HG03460 (cell line): ENCODE results near the gene IQGAP2.
"Not testable (repeated sequence)": the region's sequence is repeated elsewhere in the genome, so short reads cannot be mapped to it uniquely, and the experiment has no call there.

Source experiments
- ATAC-seq: cut with Tn5 transposase; IDR thresholded peaks from one replicate; pipeline ENCODE4 v1.9.1; 2021; ENCODE audit not compliant: unreplicated experiment

The IQGAP2 gene

GRCh38 chr5:76414788-76415187 lies 11.7 kb downstream of the IQGAP2 start:
- no peak for ATAC-seq

GRCh38 chr5:76415855-76416254 lies 12.8 kb downstream of the IQGAP2 start:
- ATAC-seq, result no peak

GRCh38 chr5:76419597-76420298 lies 16.7 kb downstream of the IQGAP2 start:
- no peak for ATAC-seq

GRCh38 chr5:76422227-76422626 lies 19.1 kb downstream of the IQGAP2 start:
- no peak for ATAC-seq

- ATAC-seq, result no peak
Measured at GRCh38 chr5:76422742-76423141, 19.7 kb downstream of the IQGAP2 start.

GRCh38 chr5:76425146-76425545 lies 22.1 kb downstream of the IQGAP2 start:
- no peak for ATAC-seq

GRCh38 chr5:76425928-76426804 lies 23.1 kb downstream of the IQGAP2 start:
- ATAC-seq, result no peak

GRCh38 chr5:76427206-76428140 lies 24.4 kb downstream of the IQGAP2 start:
- ATAC-seq, result no peak

GRCh38 chr5:76428550-76428949 lies 25.5 kb downstream of the IQGAP2 start:
- not testable (repeated sequence) for ATAC-seq

GRCh38 chr5:76433261-76433660 lies 30.2 kb downstream of the IQGAP2 start:
- ATAC-seq, result no peak

GRCh38 chr5:76437507-76437906 lies 34.4 kb downstream of the IQGAP2 start:
- ATAC-seq, result not testable (repeated sequence)

- no peak for ATAC-seq
Measured at GRCh38 chr5:76438025-76438424, 34.9 kb downstream of the IQGAP2 start.

- no peak for ATAC-seq
Measured at GRCh38 chr5:76439201-76439600, 36.1 kb downstream of the IQGAP2 start.

- no peak for ATAC-seq
Measured at GRCh38 chr5:76439929-76440328, 36.8 kb downstream of the IQGAP2 start.

- ATAC-seq, result no peak
Measured at GRCh38 chr5:76441101-76441500, 38.0 kb downstream of the IQGAP2 start.

- ATAC-seq, result no peak
Measured at GRCh38 chr5:76441890-76442673, 39.0 kb downstream of the IQGAP2 start.

GRCh38 chr5:76443066-76443800 lies 40.1 kb downstream of the IQGAP2 start:
- ATAC-seq, result no peak

GRCh38 chr5:76445063-76445462 lies 42.0 kb downstream of the IQGAP2 start:
- no peak for ATAC-seq

- no peak for ATAC-seq
Measured at GRCh38 chr5:76445830-76446229, 42.7 kb downstream of the IQGAP2 start.

- no peak for ATAC-seq
Measured at GRCh38 chr5:76446776-76447175, 43.7 kb downstream of the IQGAP2 start.
